Panc1 (cell line): ENCODE data around the gene NPTX2.

ENCODE experiments used
- CTCF ChIP-seq: fragments of 450-650 bp; IDR thresholded peaks from 2 replicates; pipeline ENCODE4 v1.5.1; 2017; ENCODE audit warnings: mild to moderate bottlenecking
- POLR2AphosphoS5 ChIP-seq: IDR thresholded peaks from 2 replicates; pipeline ENCODE4 v1.6.1; 2012; ENCODE audit warnings: mild to moderate bottlenecking, low read depth, low read length, moderate library complexity
- REST ChIP-seq, 2 experiments: IDR thresholded peaks; 2 replicates each; pipeline ENCODE4 v1.6.1; 2011 to 2012; ENCODE audit warnings: low read depth in 2 of 2, control low read depth in 1 of 2, low read length in 1 of 2, mild to moderate bottlenecking in 1 of 2, moderate library complexity in 1 of 2; ENCODE audit not compliant: insufficient read depth in 1 of 2

- TF ChIP-seq REST (IDR thresholded peaks at IDR 0.05; ENCODE audit: insufficient read depth in 1 of 2, low read depth in 2 of 2, low read length in 1 of 2) (no peak), CTCF (no peak), POLR2AphosphoS5 (no peak)
Observed at GRCh38 chr7:98571986-98572385, 45.1 kb upstream of the NPTX2 start.
